Activated CD8-positive, alpha-beta memory T cell treated with anti-CD3 and anti-CD28 coated beads for 36 hours (primary cell): Measurements from ENCODE around the gene FAM117B. TPM values are rescaled to one million over a fixed set of nuclear protein-coding genes. Genes with fewer than 3 reads are reported as not detected.
"Not testable (repeated sequence)": the region's sequence is repeated elsewhere in the genome, so short reads cannot be mapped to it uniquely, and the experiment has no call there.

ENCODE experiments used
- CTCF ChIA-PET: fragments of 350-600 bp; sonication (Branson Sonifier 250); formaldehyde crosslinking; loops from one replicate; lab custom pipeline; 2021; ENCODE audit warnings: antibody characterized with exemption; lab: Charles Lee
- POLR2A ChIA-PET: fragments of 350-600 bp; sonication (Branson Sonifier 250); formaldehyde crosslinking; loops from one replicate; lab custom pipeline; 2021; ENCODE audit warnings: antibody characterized with exemption; lab: Charles Lee
- total RNA-seq, 2 experiments: library from RNA; stranded (reverse); gene quantifications; one replicate each; pipeline ENCODE4 v1.2.3, GENCODE V29; 2021

FAM117B gene
- total RNA-seq, 2 experiments from 2014 or later: 6.0 to 6.6 TPM

DNA sequence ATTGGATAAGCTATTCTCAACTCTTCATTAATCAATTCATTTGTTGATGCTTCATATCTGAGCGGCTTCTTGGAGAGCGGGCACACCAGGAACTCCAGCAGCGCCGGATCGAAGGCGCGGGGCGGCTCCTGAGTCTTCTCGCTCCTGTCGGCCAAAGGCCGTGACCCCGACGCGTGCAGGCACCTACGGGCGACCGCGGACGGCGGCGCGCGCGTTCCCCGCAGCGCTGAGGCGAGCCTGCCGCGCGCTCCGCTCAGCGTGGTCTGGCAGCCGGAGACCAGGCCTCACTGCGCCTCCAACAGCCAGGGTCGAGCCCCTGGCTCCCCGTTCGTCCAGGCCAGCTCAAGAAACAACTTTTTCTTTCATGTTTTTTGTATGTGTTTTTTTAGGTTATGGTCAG, 139.3 kb downstream of the FAM117B start:
- POLR2A ChIA-PET: no interaction called here

DNA sequence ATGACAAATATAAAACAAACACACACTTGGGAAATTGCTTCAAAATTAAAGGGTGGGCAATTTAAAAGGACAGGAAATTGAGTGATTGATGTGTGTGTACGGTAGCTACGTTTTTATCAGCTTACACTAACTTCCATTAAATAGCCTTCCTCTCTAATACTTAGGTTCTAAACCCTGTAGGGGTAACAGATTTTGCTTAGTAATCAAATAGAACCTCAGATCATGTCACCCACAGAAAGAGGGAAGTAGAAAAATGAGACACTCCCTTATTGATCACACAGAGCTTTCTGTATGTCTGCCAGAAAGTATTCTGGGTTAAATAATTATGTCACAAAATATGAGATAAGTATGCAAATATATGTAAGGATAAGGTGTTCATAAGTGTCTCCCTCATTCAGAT, 143.4 kb downstream of the FAM117B start:
- POLR2A ChIA-PET: no interaction called here
- CTCF ChIA-PET: no interaction called here

More for the DNA sequence above, 139.3 kb downstream of the FAM117B start:
- CTCF ChIA-PET: no interaction called here

DNA sequence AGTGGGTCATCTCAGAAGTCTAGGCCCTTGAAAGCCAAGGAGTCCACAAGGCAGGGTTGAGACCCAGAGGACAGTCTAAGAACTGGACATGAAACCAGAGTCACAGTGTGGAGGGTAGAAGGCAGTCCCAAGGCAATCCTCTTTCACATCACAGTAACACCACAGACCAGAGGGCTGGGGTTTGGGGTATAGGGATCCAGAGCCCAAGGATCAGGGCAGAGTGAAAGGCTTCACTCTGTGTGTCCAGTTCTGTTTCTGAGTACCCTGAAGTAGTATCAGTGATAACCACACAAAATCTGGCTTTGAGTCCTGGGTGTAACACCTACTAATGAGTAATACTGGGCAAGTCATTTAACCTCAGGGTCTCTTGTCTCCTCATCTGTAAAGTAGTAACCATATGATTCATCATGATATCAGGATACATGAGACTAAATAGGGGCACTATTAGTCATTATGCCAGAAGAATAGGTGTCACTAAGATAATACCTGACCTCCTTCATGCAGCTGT, 145.8 kb downstream of the FAM117B start:
- POLR2A ChIA-PET: no interaction called here
- CTCF ChIA-PET: no interaction called here

DNA sequence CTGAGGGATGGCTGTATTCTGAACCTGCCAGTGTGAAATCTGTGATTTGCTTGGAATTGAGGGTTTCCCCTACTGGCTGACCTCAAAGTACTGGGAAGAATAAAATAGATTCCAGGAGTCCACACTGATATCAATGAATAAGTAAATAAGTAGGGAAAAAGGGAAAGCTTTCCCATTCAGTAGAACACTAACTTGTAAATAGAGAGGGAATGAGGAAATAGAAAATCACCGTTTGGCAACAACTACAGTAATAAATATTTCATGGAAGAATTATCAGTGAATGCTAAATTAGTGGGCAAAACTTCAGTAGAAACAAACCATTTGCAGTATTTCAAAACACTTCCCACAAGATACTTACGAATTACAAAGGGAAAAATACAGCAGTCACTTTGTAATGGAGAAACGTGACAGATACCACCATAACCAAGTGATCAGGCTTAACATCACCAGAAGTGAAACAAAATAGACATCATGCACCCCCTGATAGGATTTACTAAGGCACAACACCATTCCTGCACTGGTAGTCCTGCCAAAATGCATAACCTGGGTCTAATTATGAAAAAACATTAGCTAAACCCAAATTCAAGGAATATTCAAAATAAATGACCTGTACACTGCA, 148.3 kb downstream of the FAM117B start:
- ChIA-PET CTCF (no interaction called here), POLR2A (no interaction called here)

DNA sequence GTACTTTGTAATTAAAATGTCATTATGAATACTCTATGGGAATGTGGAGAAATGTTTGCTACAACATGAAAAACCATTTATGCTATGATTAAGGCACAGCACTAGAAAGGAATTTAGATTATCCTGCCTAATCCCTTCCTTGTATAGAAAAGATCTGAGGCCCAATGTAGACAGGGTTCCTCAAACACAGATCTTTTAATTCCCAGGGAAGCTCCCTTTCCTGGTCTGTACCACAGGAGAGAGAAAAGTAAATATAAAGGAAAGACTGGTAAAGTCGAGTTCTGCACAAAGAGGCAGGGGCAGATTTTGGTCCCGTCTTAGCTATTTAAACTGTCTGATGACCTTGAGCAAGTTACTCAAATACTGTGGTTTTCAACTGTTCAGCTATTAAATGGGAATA, 152.1 kb downstream of the FAM117B start:
- ChIA-PET CTCF (no interaction called here), POLR2A (no interaction called here)

DNA sequence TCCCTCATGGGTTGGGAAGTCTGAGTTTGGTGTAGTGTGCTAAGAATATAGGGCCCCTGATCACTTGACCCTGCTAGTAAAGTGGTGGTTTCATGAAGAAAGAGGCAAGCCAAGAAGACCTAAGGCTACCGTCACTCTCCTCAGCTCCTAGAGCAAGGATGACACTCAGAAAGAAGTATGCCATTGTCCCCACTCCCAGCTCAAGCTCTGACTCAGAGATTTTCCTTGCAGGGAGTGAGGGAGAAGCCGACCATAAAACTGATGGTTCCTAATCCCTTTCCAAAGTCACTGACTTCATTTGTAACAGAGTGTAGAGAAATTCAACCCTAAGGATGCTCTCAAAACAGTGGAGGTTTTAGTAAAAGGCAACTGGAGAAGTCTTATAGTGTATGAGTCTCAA, 155.9 kb downstream of the FAM117B start:
- CTCF ChIA-PET: no interaction called here

DNA sequence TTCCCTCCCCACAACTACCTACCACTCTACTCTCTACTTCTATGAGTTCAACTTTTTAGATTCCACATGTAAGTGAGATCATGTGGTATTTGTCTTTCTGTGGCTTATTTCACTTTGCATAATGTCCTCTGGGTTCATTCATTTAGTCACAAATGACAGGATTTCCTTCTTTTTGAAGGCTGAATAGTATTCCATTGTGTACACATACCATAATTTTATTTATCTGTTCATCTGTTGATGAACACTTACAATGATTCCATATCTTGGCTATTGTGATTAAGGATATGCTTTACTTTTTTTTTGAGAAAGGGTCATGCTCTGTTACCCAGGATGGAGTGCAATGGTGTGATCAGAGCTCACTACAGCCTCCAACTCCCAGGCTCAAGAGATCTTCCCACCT, 163.2 kb downstream of the FAM117B start:
- ChIA-PET POLR2A (no interaction called here), CTCF (no interaction called here)

More for the DNA sequence above, 155.9 kb downstream of the FAM117B start:
- POLR2A ChIA-PET: no interaction called here

DNA sequence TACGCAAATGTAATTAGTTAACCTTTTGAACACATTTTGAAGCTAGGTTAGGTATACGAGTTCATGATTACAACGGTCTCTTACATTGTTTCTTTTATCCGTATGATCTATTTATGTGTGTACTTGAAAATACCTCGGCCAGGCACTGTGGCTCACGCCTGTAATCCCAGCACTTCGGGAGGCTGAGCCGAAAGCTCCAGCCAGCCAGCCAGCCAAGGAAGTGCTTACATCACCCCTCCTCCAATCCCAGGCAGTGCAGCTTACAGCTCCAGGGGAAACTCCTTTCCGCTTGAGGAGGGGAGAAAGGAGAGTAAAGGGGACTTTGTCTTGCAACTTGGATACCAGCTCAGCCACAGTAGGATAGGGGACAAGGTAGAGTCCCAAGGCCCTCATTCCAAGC, 171.1 kb downstream of the FAM117B start:
- CTCF ChIA-PET, POLR2A ChIA-PET: not testable (repeated sequence)

DNA sequence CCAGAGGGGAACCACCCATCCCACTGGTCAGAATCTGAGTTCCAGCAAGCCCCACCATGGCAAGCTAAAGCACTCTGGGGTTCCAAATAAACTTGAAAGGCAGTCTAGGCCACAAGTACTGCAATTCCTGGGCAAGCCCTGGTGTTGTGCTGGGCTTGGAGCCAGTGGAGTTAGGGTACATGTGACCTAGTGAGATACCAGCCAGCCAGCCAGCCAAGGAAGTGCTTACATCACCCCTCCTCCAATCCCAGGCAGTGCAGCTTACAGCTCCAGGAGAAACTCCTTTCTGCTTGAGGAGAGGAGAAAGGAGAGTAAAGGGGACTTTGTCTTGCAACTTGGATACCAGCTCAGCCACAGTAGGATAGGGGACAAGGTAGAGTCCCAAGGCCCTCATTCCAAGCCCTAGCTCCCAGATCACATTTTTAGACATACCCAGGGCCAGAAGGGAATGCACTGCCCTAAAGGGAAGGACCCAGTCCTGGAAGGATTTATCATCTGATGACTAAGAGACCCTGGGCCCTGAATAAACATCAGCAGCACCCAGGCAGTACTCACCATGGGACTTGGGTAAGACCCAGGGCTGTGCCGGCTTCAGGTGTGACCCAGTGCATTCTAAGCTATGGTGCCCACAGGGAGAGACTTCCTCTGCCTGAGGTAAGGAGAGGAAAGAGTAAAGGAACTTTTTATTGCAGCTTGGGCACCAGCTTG, 172.8 kb downstream of the FAM117B start:
- CTCF ChIA-PET, POLR2A ChIA-PET: not testable (repeated sequence)

DNA sequence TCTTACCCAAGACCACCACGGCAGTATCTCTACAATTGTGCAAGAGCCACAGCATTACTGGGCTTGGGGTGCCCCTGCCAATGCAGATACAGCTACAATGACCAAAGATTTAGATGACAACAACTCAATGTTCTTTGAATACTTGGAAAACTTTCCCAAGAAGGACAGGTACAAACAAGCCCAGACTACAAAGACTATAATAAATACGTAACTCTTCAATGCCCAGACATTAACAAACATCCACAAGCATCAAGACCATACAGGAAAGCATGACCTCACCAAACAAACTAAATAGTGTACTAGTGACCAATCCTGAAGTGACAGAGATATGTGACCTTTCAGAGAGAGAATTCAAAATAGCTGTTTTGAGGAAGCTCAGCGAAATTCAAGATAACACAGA, 174.0 kb downstream of the FAM117B start:
- CTCF ChIA-PET: no interaction called here
- POLR2A ChIA-PET: no interaction called here

DNA sequence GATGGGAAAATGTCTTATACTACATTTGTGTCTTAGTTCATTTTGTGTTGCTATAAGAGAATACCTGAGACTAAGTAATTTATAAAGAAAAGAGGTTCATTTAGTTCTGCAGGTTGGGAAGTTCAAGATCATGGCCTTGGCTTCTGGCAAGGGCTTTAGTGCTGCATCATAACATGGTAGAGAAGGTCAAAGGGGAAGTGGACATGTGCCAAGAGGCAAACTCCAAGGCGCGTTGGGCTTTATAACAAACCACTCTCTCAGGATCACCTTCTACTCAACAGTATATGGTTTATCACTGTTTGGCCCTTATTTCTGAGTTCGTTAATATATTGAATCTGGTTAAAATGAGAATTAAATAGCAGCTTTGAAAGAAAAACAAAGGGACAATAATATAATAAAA, 178.6 kb downstream of the FAM117B start:
- ChIA-PET POLR2A (no interaction called here), CTCF (no interaction called here)

DNA sequence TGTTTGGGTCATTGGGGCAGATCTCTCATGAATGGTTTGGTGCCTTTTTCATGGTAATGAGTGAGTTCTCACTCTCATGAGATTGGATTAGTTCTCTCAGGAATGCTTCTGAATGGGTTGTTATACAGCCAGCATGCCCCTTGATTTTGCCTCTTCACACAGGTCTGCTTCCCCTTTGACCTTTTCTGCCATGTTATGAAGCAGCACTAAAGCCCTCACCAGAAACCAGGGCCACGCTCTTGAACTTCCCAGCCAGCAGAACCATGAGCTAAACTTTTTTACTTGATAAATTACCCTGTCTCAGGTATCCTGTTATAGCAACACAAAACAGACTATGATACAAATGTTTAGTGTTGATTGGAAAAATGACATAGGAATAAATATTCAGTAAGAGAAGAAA, 179.5 kb downstream of the FAM117B start:
- ChIA-PET POLR2A (no interaction called here), CTCF (no interaction called here)

DNA sequence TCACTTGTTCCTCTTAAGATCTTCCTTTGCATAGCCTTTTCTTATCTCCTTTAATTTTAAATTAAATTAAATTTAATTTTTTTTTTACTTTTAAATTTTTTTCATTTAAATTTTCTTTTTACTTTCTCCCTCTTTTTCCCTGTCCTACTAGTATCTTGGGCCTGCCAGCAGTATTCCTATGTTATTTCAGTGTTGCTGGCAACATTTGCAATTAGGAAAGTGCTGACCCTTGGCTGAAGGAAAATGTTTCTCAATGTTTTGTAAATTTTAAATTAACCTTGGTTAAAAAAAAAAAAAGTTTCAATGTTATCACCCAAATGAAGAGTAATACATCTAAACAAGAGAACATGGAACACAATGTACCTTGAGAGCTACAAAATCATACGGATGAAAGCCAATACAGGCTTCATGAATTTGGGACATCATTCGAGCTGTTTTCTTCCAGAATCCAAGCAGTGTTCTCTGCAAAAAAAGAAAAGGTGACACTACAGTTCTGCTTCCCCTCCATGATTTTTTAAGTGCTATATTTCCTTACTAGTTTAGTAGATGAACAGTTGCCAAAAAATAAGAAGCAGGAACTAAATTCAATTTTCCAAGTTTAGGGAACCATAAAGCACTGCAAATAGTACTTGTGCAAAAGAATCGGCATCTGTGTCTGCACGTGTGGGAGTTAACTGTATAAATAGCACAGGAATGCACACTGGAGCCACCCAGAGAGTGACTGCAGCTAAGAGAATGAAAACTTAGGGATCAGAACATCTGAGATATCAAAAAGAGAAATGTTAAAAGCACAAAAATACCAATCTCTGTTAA, 181.0 kb downstream of the FAM117B start:
- ChIA-PET CTCF (no interaction called here), POLR2A (no interaction called here)

DNA sequence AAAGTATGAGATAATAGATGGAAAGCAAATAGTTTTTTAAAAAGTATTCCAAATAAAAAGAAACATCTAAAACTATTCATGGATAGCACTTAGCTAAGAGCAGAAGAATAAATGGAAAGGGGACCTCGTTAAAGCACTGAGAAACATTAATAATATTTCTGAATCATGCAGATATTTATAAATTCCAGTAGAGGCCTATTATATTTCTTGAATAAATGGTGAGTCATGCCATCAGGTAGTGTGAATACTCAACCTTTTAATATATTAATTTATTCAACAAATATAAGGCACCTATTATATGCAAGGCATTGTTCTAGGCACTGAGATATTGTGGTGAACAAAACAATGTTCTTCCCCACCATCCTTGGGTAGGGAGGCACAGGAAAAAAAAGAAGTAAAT, 183.0 kb downstream of the FAM117B start:
- ChIA-PET CTCF (no interaction called here), POLR2A (no interaction called here)

DNA sequence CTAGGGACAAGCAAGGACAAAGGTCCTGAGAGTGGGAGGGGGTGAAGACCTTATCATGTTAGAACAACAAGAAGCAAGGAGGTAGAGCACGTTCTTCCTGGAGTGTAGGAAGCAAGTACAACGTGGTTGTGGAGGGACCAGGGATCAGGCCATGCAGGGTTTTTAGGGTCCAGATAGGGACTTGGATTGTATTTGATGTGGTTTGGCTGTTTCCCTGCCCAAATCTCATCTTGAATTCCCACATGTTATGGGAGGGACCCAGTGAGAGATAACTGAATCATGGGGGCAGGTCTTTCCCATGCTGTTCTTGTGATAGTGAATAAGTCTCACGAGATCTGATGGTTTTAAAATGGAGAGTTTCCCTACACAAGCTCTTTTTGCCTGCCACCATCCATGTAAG, 183.6 kb downstream of the FAM117B start:
- POLR2A ChIA-PET: no interaction called here
- CTCF ChIA-PET: no interaction called here

Other genes with a start within 250 kb of the FAM117B start
- 1 to 10 TPM; 4.1 to 6.6 TPM for gene ICA1L, start 236.8 kb downstream of the FAM117B start, total RNA-seq